HCT116 (cell line): ENCODE results near the gene KRTAP9-1. TPM values are rescaled to one million over a fixed set of nuclear protein-coding genes. Genes with fewer than 3 reads are reported as not detected.

Source experiments
- ATAC-seq: fragments of 200-7000 bp; cut with Tn5 transposase; 2 replicates; pipeline ENCODE4 v1.9.1; 2020; ENCODE audit warnings: mild to moderate bottlenecking, moderate library complexity
- BruUV-seq: library from RNA; stranded (reverse); fragments of 400-500 nt; replicated peaks from 2 replicates; lab custom pipeline; 2021; lab: Mats Ljungman, UMichigan
- CTCF ChIA-PET: fragments of 300-600 bp; sonication (Branson Sonifier 250); formaldehyde crosslinking; loops from one replicate; lab custom pipeline; 2021; ENCODE audit warnings: antibody characterized with exemption; lab: Charles Lee
- POLR2A ChIA-PET: fragments of 300-600, 350-600 bp; sonication (Branson Sonifier 250); formaldehyde crosslinking; loops from one replicate; lab custom pipeline; 2021; ENCODE audit warnings: antibody characterized with exemption; lab: Charles Lee
- RAD21 ChIA-PET, 2 experiments: fragments of 300-600 bp; sonication (Branson Sonifier 250); formaldehyde crosslinking; loops; one replicate each; lab custom pipeline; 2023; ENCODE audit warnings: low total read pairs in 2 of 2; ENCODE audit not compliant: uncharacterized antibody in 2 of 2, unreplicated experiment in 2 of 2, low non-redundant PET in 1 of 2; lab: Charles Lee
- DNase-seq: peaks from one replicate; pipeline ENCODE4 v3.0.0-alpha.2; 2010; ENCODE audit warnings: low read depth, low spot score
- H2AFZ ChIP-seq: fragments of 200-600 bp; shearing (Covaris generic), sonication (generic); 2 replicates; pipeline ENCODE4 v1.6.1; 2017; ENCODE audit warnings: low read depth, mixed run types, mixed read lengths, antibody characterized with exemption, low read length; ENCODE audit not compliant: poor library complexity, severe bottlenecking
- H3K27ac ChIP-seq: 2 replicates; pipeline ENCODE4 v1.5.1; 2012; ENCODE audit warnings: low read depth, low read length
- H3K27me3 ChIP-seq: fragments of 200-600 bp; sonication (generic); 2 replicates; pipeline ENCODE4 v1.6.1; 2016; ENCODE audit warnings: mixed run types, low read length, mixed read lengths; ENCODE audit not compliant: insufficient read depth
- H3K36me3 ChIP-seq, 2 experiments: fragments of 200-500 bp in 1 of 2; fragments of 200-600 bp in 1 of 2; sonication (Bioruptor generic) in 1 of 2; sonication (generic) in 1 of 2; 2 replicates each; pipeline versions ENCODE4 v1.5.1 to v1.6.1; 2014 to 2016; ENCODE audit warnings: low read length in 2 of 2, inconsistent platforms in 1 of 2, mixed read lengths in 1 of 2, mixed run types in 1 of 2; ENCODE audit not compliant: insufficient read depth in 2 of 2, control insufficient read depth in 1 of 2
- H3K4me1 ChIP-seq, 2 experiments: fragments of 200-600 bp in 1 of 2; sonication (generic) in 1 of 2; 2 replicates each; pipeline versions ENCODE4 v1.5.1 to v1.6.1; 2012 to 2017; ENCODE audit warnings: low read length in 2 of 2, inconsistent platforms in 1 of 2, mild to moderate bottlenecking in 1 of 2, mixed read lengths in 1 of 2, mixed run types in 1 of 2, moderate library complexity in 1 of 2; ENCODE audit not compliant: insufficient read depth in 2 of 2, control insufficient read depth in 1 of 2
- H3K4me2 ChIP-seq: fragments of 200-600 bp; sonication (generic); 2 replicates; pipeline ENCODE4 v1.6.1; 2017; ENCODE audit warnings: mixed run types, low read length, mixed read lengths
- H3K4me3 ChIP-seq, 2 experiments: fragments of 200-600 bp in 1 of 2; sonication (generic) in 1 of 2; replicated peaks in 1 of 2; 2 replicates each; pipeline ENCODE4 v1.5.1; 2011 to 2016; ENCODE audit warnings: low read length in 2 of 2, control low read depth in 1 of 2, low read depth in 1 of 2, mild to moderate bottlenecking in 1 of 2, mixed read lengths in 1 of 2, mixed run types in 1 of 2
- H3K79me2 ChIP-seq: fragments of 200-600 bp; sonication (generic); 2 replicates; pipeline ENCODE4 v1.6.1; 2017; ENCODE audit warnings: mild to moderate bottlenecking, mixed run types, low read length, moderate library complexity, mixed read lengths; ENCODE audit not compliant: insufficient read depth
- H3K9ac ChIP-seq: fragments of 200-600 bp; sonication (generic); 2 replicates; pipeline ENCODE4 v1.6.1; 2016; ENCODE audit warnings: low read length, mixed read lengths
- H3K9me2 ChIP-seq: fragments of 200-600 bp; sonication (generic), shearing (Covaris generic); 2 replicates; pipeline ENCODE4 v1.6.1; 2017; ENCODE audit warnings: mixed run types, mild to moderate bottlenecking, moderate library complexity; ENCODE audit not compliant: insufficient read depth
- H3K9me3 ChIP-seq, 2 experiments: fragments of 200-500 bp in 1 of 2; fragments of 200-600 bp in 1 of 2; sonication (Bioruptor generic) in 1 of 2; sonication (generic) in 1 of 2; 2 replicates each; pipeline ENCODE4 v1.6.1; 2014 to 2017; ENCODE audit warnings: low read length in 2 of 2, mixed read lengths in 2 of 2, inconsistent platforms in 1 of 2, low read depth in 1 of 2, mild to moderate bottlenecking in 1 of 2, mixed run types in 1 of 2, moderate library complexity in 1 of 2; ENCODE audit not compliant: control insufficient read depth in 1 of 2, insufficient read depth in 1 of 2
- H4K20me1 ChIP-seq: fragments of 200-600 bp; sonication (generic), shearing (Covaris generic); 2 replicates; pipeline ENCODE4 v1.6.1; 2017; ENCODE audit warnings: mixed run types, mild to moderate bottlenecking, moderate library complexity; ENCODE audit not compliant: insufficient read depth
- ATF3 ChIP-seq: IDR thresholded peaks from 2 replicates; pipeline ENCODE4 v1.6.1; 2012
- EGR1 ChIP-seq: IDR thresholded peaks from 2 replicates; pipeline ENCODE4 v1.6.1; 2012; ENCODE audit warnings: low read depth
- ELF1 ChIP-seq: IDR thresholded peaks from 2 replicates; pipeline ENCODE4 v1.6.1; 2012; ENCODE audit warnings: low read depth, borderline replicate concordance
- EZH2 ChIP-seq: fragments of 200-600 bp; sonication (generic); IDR thresholded peaks from 2 replicates; pipeline ENCODE4 v1.6.1; 2017; ENCODE audit warnings: antibody characterized with exemption, mixed run types
- EZH2phosphoT487 ChIP-seq: fragments of 200-600 bp; IDR thresholded peaks from 2 replicates; pipeline ENCODE4 v1.6.1; 2018; ENCODE audit warnings: antibody characterized with exemption, borderline replicate concordance
- FOSL1 ChIP-seq: IDR thresholded peaks from 2 replicates; pipeline ENCODE4 v1.6.1; 2012; ENCODE audit warnings: low read depth
- POLR2AphosphoS5 ChIP-seq: IDR thresholded peaks from 2 replicates; pipeline ENCODE4 v1.6.1; 2011; ENCODE audit warnings: mild to moderate bottlenecking, low read depth, low read length, moderate library complexity
- SIN3A ChIP-seq: IDR thresholded peaks from 2 replicates; pipeline ENCODE4 v1.6.1; 2012; ENCODE audit warnings: low read depth
- SRF ChIP-seq: IDR thresholded peaks from 2 replicates; pipeline ENCODE4 v1.6.1; 2012; ENCODE audit warnings: low read depth
- TCF7L2 ChIP-seq: IDR thresholded peaks from 2 replicates; pipeline ENCODE4 v1.7.0; 2011; ENCODE audit warnings: borderline replicate concordance, inconsistent platforms; ENCODE audit not compliant: insufficient read depth, insufficient read length; ENCODE audit errors: extremely low read depth
- YY1 ChIP-seq: IDR thresholded peaks from 2 replicates; pipeline ENCODE4 v1.6.1; 2011; ENCODE audit warnings: low read length, low read depth, moderate library complexity, mild to moderate bottlenecking; ENCODE audit not compliant: insufficient replicate concordance; ENCODE audit errors: extremely low read depth
- intact Hi-C: fragments of 100-400 bp; cut with micrococcal nuclease; formaldehyde crosslinking; loops from 2 replicates; pipeline ENCODE4 v1.10.0; 2022
- total RNA-seq: library from RNA; stranded (reverse); gene quantifications from one replicate; pipeline ENCODE4 v1.2.1, GENCODE V29; 2021; ENCODE audit not compliant: unreplicated experiment
- TF ChIP-seq, protein P1 (sequence below): IDR thresholded peaks from 2 replicates; pipeline ENCODE4 v1.6.1; 2011; ENCODE audit warnings: mild to moderate bottlenecking, low read length, moderate library complexity; ENCODE audit not compliant: insufficient replicate concordance; ENCODE audit errors: extremely low read depth

The KRTAP9-1 gene
- total RNA-seq, 1 experiment from 2014 or later, result not detected

- Histone ChIP-seq H3K9me2 (no peaks in the 10 kb centered on the region), H3K9me3 (no peaks in the 10 kb centered on the region), H3K9ac (no peak overlapping the region), H3K27me3 (no peaks in the 10 kb centered on the region), H3K27ac (no peak overlapping the region), H3K4me1 (peaks cover 0 to 10% of the 10 kb centered on the region in 2 experiments; a peak in 1 of 4 replicates), H3K4me2 (no peak overlapping the region), H3K36me3 (no peaks in the 10 kb centered on the region), H2AFZ (no peak overlapping the region), H3K4me3 (no peak overlapping the region), H3K79me2 (no peaks in the 10 kb centered on the region), H4K20me1 (no peaks in the 10 kb centered on the region)
- ChIA-PET RAD21 (no interaction called here), POLR2A (no interaction called here), CTCF (no interaction called here)
- BruUV-seq, result no TSS peak
- intact Hi-C loops, result no loop called here
- DNase-seq (no peak), ATAC-seq (no peak)
- TF ChIP-seq, protein P1, sequence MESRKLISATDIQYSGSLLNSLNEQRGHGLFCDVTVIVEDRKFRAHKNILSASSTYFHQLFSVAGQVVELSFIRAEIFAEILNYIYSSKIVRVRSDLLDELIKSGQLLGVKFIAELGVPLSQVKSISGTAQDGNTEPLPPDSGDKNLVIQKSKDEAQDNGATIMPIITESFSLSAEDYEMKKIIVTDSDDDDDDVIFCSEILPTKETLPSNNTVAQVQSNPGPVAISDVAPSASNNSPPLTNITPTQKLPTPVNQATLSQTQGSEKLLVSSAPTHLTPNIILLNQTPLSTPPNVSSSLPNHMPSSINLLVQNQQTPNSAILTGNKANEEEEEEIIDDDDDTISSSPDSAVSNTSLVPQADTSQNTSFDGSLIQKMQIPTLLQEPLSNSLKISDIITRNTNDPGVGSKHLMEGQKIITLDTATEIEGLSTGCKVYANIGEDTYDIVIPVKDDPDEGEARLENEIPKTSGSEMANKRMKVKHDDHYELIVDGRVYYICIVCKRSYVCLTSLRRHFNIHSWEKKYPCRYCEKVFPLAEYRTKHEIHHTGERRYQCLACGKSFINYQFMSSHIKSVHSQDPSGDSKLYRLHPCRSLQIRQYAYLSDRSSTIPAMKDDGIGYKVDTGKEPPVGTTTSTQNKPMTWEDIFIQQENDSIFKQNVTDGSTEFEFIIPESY, result no peak
- no peak for TF ChIP-seq EZH2
- no peak for TF ChIP-seq SRF
- no peak for TF ChIP-seq ELF1
- TF ChIP-seq EGR1, result no peak
- no peak for TF ChIP-seq SIN3A
- no peak for TF ChIP-seq FOSL1
- no peak for TF ChIP-seq YY1
- no peak for TF ChIP-seq POLR2AphosphoS5
- TF ChIP-seq TCF7L2, result no peak
- no peak for TF ChIP-seq EZH2phosphoT487
- no peak for TF ChIP-seq ATF3
These were observed 2.8 kb upstream of the KRTAP9-1 start for GRCh38 chr17:41186872-41187271.
